Measurements from ENCODE around the gene MGRN1.
A peak's percentile ranks its signal among the peaks of the same experiment; 100 is the strongest.

Gene MGRN1

GRCh38 chr16:4606354-4606753 is 18.3 kb upstream of the MGRN1 start:
- no peak for DNase-seq

DNA sequence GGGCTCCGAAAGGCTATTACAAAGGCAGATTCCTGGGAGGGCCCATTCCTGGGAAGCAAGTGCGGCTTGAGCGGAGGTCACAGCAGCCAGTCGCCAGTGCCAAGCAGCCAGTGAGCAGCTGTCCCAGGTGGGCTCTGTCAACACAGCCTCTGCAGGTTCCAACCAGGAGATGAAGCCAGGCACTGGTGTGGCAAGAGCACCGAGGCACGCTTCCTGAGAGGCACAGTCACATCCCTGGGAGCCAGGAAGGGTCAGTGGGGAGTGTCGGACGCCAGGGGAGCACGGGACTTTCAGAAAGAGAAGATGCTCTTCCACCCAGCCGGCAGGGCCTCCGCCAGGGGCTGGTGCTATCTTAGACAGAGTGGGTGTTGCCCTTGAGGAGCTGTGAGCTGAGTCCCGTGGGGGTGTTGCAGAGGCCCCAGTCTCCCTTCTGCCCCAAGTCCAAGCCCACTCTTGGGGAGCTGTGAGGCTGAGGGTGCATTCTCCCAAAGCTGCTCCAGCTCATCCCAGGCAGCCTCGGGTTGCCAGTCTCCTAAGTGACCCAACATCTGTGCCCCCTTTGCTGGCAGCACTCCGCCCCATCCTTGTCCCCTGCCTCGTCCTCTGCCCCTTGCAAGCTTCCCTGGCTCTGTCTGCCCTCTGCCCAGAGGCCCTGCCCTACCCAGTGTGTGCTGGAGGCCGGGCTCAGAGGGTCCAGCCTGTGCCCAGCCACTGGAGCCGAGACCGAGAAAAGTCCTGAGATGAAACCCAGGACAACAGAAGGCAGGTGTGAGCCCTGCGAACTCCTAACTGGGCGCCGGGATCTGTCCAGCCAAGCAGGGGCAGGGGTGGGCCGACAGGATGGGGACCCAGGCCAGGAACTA is 16.6 kb upstream of the MGRN1 start:
- DNase-seq: no peak

DNA sequence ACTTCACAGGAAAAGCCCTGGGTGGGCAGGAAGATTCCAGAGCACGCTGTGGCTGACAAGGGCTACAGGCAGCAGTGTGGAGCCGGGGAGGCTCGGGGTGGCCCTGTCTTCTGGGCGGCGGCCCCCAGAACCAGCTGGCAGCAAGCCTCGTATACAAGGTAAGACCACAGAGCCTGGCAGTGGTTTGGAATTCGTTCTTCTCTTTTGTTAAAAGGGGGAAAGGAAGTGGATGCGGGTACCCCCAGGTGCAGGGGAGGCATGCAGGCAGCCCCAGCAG is 16.0 kb upstream of the MGRN1 start:
- DNase-seq: no peak

DNA sequence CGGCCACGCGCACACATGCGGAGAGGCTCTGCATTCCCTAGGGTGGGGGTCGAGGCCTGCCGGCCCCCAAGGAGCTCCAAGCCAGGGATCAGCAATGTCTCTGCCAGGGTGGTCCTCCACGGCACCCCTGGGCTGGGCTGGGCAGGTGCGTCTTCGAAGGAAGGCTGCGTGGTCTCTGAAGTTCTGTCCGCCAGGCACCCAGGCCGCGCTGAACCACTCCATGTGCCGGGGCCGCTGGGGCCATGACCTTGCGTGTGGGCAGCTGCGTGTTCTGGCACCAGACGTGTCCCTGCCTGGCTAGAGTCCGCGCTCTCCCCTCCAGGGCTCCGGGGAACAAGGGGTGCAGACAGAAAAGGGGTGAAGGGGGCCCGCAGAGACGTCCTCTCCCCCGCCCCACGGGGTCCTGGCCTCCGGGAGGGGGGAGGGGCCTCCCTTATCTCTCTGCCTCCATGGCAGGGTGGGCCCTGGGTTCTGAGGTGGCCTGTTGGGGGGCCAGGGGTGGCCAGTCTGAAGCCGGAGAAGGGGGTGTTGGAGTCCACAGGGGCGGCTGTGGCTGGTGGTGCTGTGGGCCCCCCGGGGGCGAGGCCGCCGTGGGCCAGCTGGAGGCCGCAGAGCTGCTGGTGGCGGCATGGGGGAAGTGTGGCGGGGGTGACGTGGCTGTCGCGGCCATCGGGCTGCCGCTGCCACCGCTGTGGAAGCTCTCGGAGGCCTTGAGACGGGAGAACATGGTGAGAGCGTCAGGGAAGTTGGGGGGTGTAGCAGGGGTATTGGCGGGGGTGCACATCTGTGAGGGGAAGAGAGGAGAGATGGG is 15.2 kb upstream of the MGRN1 start:
- no peak for DNase-seq

DNA sequence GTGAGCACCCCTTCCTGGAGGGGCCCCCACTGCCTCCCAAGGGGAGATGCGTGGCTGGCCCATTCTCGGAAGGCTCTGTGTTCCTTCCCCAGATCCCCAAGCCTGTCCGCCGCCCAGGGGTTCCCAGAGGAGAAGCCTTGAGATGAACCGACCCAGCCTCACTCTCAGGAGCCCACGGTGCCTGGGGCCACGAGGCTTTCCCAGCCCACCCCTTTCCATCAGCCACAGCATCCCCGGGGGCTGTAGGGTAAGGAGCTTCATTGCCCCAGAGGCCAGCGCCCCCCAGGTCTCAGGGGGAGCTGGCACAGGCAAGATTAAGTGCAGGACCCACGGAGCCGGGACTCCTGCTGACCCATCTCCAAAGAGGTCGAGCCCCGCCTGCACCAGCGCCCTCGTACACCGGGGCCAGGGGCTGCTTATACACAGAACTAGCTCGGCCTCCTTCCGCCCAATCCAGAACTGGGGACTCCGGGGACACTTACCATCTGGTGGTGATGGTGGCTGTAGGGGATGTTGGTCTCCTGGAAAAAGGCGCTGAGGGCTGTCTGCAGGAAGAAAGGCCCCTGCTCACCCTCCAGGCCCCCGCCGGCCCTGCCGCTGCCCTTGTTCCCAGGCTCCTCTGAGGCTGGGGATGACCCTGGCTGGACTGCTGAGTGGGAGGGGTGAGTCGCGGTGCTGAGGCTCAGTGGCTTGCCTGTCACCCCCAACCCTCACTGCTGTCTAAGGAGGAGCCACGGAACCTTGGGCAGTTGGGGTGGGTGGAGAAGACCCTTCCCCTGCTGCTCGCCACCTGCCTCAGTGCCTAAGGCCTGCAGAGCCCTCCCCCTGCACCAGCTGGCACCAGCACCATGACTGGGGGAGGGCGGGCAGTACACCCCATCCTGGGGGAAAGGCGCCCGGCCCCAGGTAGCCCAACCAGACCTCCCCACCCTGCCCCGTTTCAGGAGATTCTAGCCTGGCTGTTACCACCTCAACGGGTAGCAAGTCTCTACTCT is 14.3 kb upstream of the MGRN1 start:
- DNase-seq: no peak

DNA sequence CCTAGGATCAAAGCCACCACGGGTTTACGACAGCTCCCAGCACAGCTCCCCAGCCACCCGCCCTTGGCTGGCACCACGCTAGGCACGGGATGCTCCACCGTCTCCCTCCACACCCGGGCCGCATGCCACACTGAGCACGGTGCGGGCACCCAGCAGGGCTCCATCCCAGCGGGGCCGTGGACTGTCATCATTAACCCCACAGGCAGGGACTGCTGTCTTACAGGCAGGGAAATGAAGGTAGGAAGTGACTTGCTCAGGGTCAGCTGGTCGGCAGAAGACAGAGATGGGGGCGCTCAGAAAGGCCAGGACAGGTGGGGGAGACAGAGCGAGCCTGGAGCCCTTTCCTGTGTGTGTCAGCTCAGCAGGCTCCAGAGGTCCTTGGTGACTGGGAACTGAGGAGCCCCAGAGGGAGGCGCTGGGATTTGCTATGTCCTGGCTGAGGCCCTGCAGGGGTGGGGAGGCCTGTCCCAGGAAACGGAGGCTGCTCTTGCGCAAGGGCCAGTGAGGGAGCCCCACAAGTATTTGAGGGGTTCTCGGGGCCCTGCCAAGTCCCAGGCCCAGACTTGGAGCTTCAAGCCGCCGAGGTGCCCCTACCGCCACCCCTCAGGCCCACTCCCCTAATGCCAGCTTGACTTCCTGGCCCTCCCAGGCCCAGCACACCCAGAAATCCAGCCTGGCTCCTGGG is 13.1 kb upstream of the MGRN1 start:
- no peak for DNase-seq

DNA sequence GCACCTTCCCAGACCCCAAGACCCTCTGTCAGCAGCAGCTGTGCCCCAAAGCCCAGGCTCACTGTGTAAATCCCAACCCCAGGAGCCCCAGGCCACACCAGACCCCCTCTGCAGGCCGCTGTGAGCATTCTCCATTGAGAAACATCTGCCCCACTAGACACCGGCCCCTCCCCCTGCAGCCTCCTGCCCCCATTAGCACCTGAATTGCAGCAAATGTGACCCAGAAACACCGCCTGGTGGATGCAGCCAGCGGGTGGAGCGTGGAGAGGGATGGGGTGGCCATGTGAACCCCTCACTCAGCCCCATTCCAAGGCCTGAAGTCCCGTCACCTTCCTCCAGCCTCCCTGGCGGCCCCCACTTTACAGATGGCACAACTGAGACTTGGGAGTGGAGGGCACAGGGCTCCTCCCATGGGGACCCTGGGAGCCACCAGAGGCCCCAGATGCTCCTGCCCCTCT is 12.1 kb upstream of the MGRN1 start:
- no peak for DNase-seq

- no peak for DNase-seq
Observed at GRCh38 chr16:4612977-4613635, 11.5 kb upstream of the MGRN1 start.

DNA sequence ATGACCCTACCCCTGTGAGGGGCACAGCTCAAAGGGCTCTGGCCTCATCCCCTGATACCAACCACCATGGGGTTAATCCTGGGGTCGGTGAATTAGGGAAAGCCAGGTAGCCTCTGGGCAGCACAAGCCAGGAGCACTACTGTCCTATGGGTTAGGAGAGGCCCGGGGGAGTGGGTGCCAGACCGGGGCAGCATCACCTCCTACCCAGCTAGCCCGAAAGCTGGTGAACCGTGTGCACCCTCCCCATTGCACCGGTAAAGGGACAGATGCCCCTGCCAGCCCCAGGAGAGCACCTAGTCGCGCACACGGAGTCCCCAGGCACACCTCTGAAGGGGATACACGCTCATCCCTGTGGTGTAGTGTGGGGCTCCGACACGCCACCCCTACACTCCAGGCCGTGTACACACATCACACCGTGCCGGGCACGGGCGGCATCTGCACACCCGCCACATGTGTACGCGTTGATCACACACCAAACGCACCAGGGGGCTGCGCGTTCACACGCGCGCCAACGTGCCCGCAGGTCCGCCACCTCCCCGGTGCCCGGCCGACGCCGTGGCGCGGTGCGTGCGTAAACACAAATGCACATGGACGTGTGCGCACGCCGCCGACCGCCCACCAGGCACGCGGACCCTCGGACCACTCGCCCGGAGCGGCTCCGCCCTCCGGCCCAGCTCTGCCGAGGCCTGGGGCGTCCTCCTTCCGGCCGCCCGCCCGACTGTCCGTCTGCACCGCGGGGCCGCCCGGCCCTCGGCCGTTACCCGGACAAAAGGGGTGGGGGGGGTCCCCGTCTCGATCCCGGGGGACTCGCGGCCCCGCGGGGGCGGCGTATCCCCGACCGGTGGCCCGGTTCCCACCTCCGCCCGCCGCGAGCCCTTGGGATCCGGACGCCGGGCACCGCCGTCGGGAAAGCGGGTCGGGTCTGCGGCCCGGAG is 10.7 kb upstream of the MGRN1 start:
- DNase-seq: no peak

- DNase-seq: peak; percentile 31 to 71
Observed at GRCh38 chr16:4614571-4615383, 9.8 kb upstream of the MGRN1 start, which contains the start of gene UBALD1. Gene UBALD1, minus strand, starts transcription at chr16:4614888. Its CDS starts 91 bp downstream, at chr16:4614797.

GRCh38 chr16:4615384-4616046 is 9.1 kb upstream of the MGRN1 start:
- no peak for DNase-seq

- DNase-seq: peak; percentile 96 to 97
Observed at GRCh38 chr16:4616047-4616811, 8.4 kb upstream of the MGRN1 start.

DNA sequence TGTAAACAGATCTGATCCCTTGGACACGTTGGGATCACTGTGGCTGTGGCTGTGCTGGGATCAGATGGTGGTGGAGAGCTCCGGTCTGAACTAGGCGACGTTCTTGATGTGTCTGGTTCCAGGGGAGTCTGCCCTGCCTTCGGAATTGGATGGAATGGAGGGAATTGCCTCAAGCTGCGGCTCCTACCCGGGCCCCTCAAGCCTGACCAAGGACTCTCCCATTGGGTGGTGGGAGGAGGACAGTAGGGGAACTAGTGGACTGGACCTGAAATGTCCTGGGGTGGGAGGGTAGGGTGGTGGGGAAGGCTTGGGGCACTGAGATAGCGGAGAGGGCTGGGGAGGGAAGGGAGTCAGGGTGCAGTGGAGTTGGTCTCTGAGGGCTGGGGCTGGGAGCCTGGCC is 6.7 kb upstream of the MGRN1 start:
- no peak for DNase-seq

GRCh38 chr16:4618645-4619418 is 5.8 kb upstream of the MGRN1 start:
- no peak for DNase-seq

- DNase-seq: no peak
Observed at GRCh38 chr16:4623593-4623992, 1.0 kb upstream of the MGRN1 start.

GRCh38 chr16:4624827-4625559 is 367 bp downstream of the MGRN1 start:
- DNase-seq: no peak

All from SW 1271 (cell line).